ENCODE measurements around the gene TTLL6.

GRCh38 chr17:48719642-48720265 is 97.3 kb downstream of the TTLL6 start:
- TF ChIP-seq CTCF (IDR thresholded peaks at IDR 0.05) = no peak
- TF ChIP-seq POLR2A (IDR thresholded peaks at IDR 0.05) = no peak

Data from body of pancreas (tissue), 4 donors.